Epidermal melanocyte (primary cell): Measurements from ENCODE around the gene CAPN2.
"Not testable (repeated sequence)": the region's sequence is repeated elsewhere in the genome, so short reads cannot be mapped to it uniquely, and the experiment has no call there.

Source experiments
- DNase-seq: peaks from one replicate; pipeline ENCODE4 v3.0.0; 2011; ENCODE audit warnings: low spot score; ENCODE audit not compliant: insufficient read length

CAPN2 gene

GRCh38 chr1:223738465-223739365, 26.4 kb downstream of the CAPN2 start:
- no peak for DNase-seq

- DNase-seq: no peak
Measured at GRCh38 chr1:223739366-223740037, 27.2 kb downstream of the CAPN2 start.

GRCh38 chr1:223740038-223740736, 27.8 kb downstream of the CAPN2 start:
- not testable (repeated sequence) for DNase-seq

GRCh38 chr1:223741861-223742260, 29.5 kb downstream of the CAPN2 start:
- DNase-seq: no peak

- DNase-seq: no peak
Measured at GRCh38 chr1:223742856-223743517, 30.6 kb downstream of the CAPN2 start.

GRCh38 chr1:223745731-223746130, 33.4 kb downstream of the CAPN2 start:
- DNase-seq: no peak

- DNase-seq: no peak
Measured at GRCh38 chr1:223747838-223748335, 35.5 kb downstream of the CAPN2 start.

GRCh38 chr1:223748405-223748772, 36.0 kb downstream of the CAPN2 start:
- no peak for DNase-seq

- peak; percentile 56 for DNase-seq
Measured at GRCh38 chr1:223748773-223749733, 36.7 kb downstream of the CAPN2 start.

- DNase-seq: no peak
Measured at GRCh38 chr1:223750730-223751570, 38.6 kb downstream of the CAPN2 start.

GRCh38 chr1:223751696-223752095, 39.4 kb downstream of the CAPN2 start:
- no peak for DNase-seq

- DNase-seq: no peak
Measured at GRCh38 chr1:223752721-223753515, 40.6 kb downstream of the CAPN2 start.

GRCh38 chr1:223754681-223755431, 42.5 kb downstream of the CAPN2 start:
- DNase-seq: no peak

- no peak for DNase-seq
Measured at GRCh38 chr1:223755432-223755792, 43.1 kb downstream of the CAPN2 start.

- DNase-seq: no peak
Measured at GRCh38 chr1:223755992-223756775, 43.8 kb downstream of the CAPN2 start.

GRCh38 chr1:223756806-223757700, 44.7 kb downstream of the CAPN2 start:
- DNase-seq: no peak
